ENCODE data around the gene H2BK1. TPM values are rescaled to one million over a fixed set of nuclear protein-coding genes. Genes with fewer than 3 reads are reported as not detected.

H2BK1 gene
- total and polyA plus RNA-seq, 7 donors = not detected

- no peak for DNase-seq
- H3K4me3 ChIP-seq = no peak overlapping the region
- 35 to 59% methylated on average over 9 of the region's 9 CpGs for WGBS, 2 donors
- no peaks in the 10 kb centered on the region for H3K4me1 ChIP-seq
- H3K27me3 ChIP-seq = peaks cover 0 to 30% (median 0%) of the 10 kb centered on the region in 3 donors
- no peaks in the 10 kb centered on the region for H3K9me3 ChIP-seq
- no peak overlapping the region for H3K27ac ChIP-seq
- intact Hi-C loops (cut with DNase I) = no loop called here
- TF ChIP-seq POLR2AphosphoS5 (IDR thresholded peaks at IDR 0.05) (no peak), CTCF (IDR thresholded peaks at IDR 0.05) (no peak)
- peaks cover 0 to 2% (median 0%) of the 10 kb centered on the region in 4 donors for H3K36me3 ChIP-seq
Observed at GRCh38 chr7:151207315-151207714, 3.0 kb downstream of the H2BK1 start.

- intact Hi-C loops (cut with DNase I) = no loop called here
- Histone ChIP-seq H3K4me1 (no peaks in the 10 kb centered on the region), H3K9me3 (no peaks in the 10 kb centered on the region), H3K27ac (no peak overlapping the region), H3K36me3 (no peaks in the 10 kb centered on the region), H3K27me3 (peaks cover 0 to 30% (median 0%) of the 10 kb centered on the region in 3 donors), H3K4me3 (no peak overlapping the region)
- no peak for TF ChIP-seq POLR2A (IDR thresholded peaks at IDR 0.05)
- no peak for TF ChIP-seq CTCF (IDR thresholded peaks at IDR 0.05)
- no peak for TF ChIP-seq EP300 (IDR thresholded peaks at IDR 0.05)
- TF ChIP-seq POLR2AphosphoS5 (IDR thresholded peaks at IDR 0.05) = no peak
- WGBS, 2 donors = 24 to 36% methylated on average over 9 of the region's 9 CpGs
- no peak for DNase-seq
Observed at GRCh38 chr7:151206914-151207313, 3.4 kb downstream of the H2BK1 start.

GRCh38 chr7:151205730-151206129, 4.6 kb downstream of the H2BK1 start:
- DNase-seq = no peak
- Histone ChIP-seq H3K4me3 (no peak overlapping the region), H3K27ac (no peak overlapping the region), H3K9me3 (no peaks in the 10 kb centered on the region), H3K4me1 (no peaks in the 10 kb centered on the region), H3K36me3 (no peaks in the 10 kb centered on the region), H3K27me3 (peaks cover 0 to 30% (median 0%) of the 10 kb centered on the region in 3 donors)
- WGBS, 2 donors = 70 to 75% methylated on average over 6 of the region's 6 CpGs
- TF ChIP-seq EP300 (IDR thresholded peaks at IDR 0.05) (no peak), POLR2AphosphoS5 (IDR thresholded peaks at IDR 0.05) (no peak), POLR2A (IDR thresholded peaks at IDR 0.05) (no peak), CTCF (IDR thresholded peaks at IDR 0.05) (no peak)
- intact Hi-C loops (cut with DNase I) = no loop called here

GRCh38 chr7:151204383-151205032, 5.8 kb downstream of the H2BK1 start:
- TF ChIP-seq CTCF (IDR thresholded peaks at IDR 0.05) (no peak), POLR2AphosphoS5 (IDR thresholded peaks at IDR 0.05) (no peak), POLR2A (IDR thresholded peaks at IDR 0.05) (no peak), EP300 (IDR thresholded peaks at IDR 0.05) (no peak)
- WGBS, 2 donors = 61 to 75% methylated on average over 48 of the region's 48 CpGs
- no peak overlapping the region for H3K27ac ChIP-seq
- no peak overlapping the region for H3K4me3 ChIP-seq
- intact Hi-C loops (cut with DNase I) = no loop called here
- H3K4me1 ChIP-seq = peaks cover 0 to 4% (median 3%) of the 10 kb centered on the region in 4 donors
- peaks cover 0 to 30% (median 0%) of the 10 kb centered on the region in 3 donors for H3K27me3 ChIP-seq
- H3K9me3 ChIP-seq = no peaks in the 10 kb centered on the region
- no peaks in the 10 kb centered on the region for H3K36me3 ChIP-seq
- DNase-seq = no peak

- WGBS, 2 donors = 87 to 94% methylated on average over 9 of the region's 9 CpGs
- Histone ChIP-seq H3K9me3 (no peaks in the 10 kb centered on the region), H3K4me3 (no peak overlapping the region), H3K27ac (no peak overlapping the region), H3K36me3 (no peaks in the 10 kb centered on the region), H3K27me3 (peaks cover 0 to 30% (median 0%) of the 10 kb centered on the region in 3 donors), H3K4me1 (peaks cover 0 to 11% (median 9%) of the 10 kb centered on the region in 4 donors)
- DNase-seq = no peak
- no peak for TF ChIP-seq POLR2A (IDR thresholded peaks at IDR 0.05)
- TF ChIP-seq POLR2AphosphoS5 (IDR thresholded peaks at IDR 0.05) = no peak
- TF ChIP-seq CTCF (IDR thresholded peaks at IDR 0.05) = no peak
- TF ChIP-seq EP300 (IDR thresholded peaks at IDR 0.05) = no peak
- intact Hi-C loops (cut with DNase I) = no loop called here
Observed at GRCh38 chr7:151202836-151203235, 7.5 kb downstream of the H2BK1 start.

All from sigmoid colon (tissue), 7 donors.